IMR-90 (cell line): ENCODE data around the gene TRO. TPM values are rescaled to one million over a fixed set of nuclear protein-coding genes. Genes with fewer than 3 reads are reported as not detected.

Source experiments
- ATAC-seq: fragments of 200-7000 bp; cut with Tn5 transposase; 2 replicates; pipeline ENCODE4 v1.9.1; 2020; ENCODE audit warnings: low read depth, mild to moderate bottlenecking, moderate library complexity
- BruUV-seq: library from RNA; stranded (reverse); fragments of 400-500 nt; replicated peaks from 2 replicates; lab custom pipeline; 2021; lab: Mats Ljungman, UMichigan
- CTCF ChIA-PET: fragments of 300-600 bp; formaldehyde crosslinking; extraction: SDS; loops from one replicate; lab custom pipeline; 2021; ENCODE audit warnings: antibody characterized with exemption; lab: Yijun Ruan, JAX
- POLR2A ChIA-PET: fragments of 300-600 bp; sonication (Branson Sonifier 250); formaldehyde crosslinking; loops from one replicate; lab custom pipeline; 2022; ENCODE audit warnings: antibody characterized with exemption; ENCODE audit not compliant: unreplicated experiment; lab: Charles Lee
- DNase-seq: peaks from one replicate; pipeline ENCODE4 v3.0.0; 2013
- H2AFZ ChIP-seq: replicated peaks from 2 replicates; pipeline ENCODE3; 2013; ENCODE audit warnings: low read length, mild to moderate bottlenecking; ENCODE audit not compliant: poor library complexity
- H2AK5ac ChIP-seq: 2 replicates; pipeline ENCODE4 v1.6.1; 2013; ENCODE audit warnings: low read depth, low read length, inconsistent platforms
- H2AK9ac ChIP-seq: replicated peaks from 2 replicates; pipeline ENCODE3; 2013; ENCODE audit warnings: mild to moderate bottlenecking, low read depth, low read length, moderate library complexity; ENCODE audit not compliant: poor library complexity
- H2BK120ac ChIP-seq: 2 replicates; pipeline ENCODE4 v1.6.1; 2013; ENCODE audit warnings: low read depth, low read length, inconsistent platforms
- H2BK15ac ChIP-seq: 3 replicates; pipeline ENCODE4 v1.6.1; 2013; ENCODE audit warnings: low read depth, low read length, inconsistent platforms
- H2BK20ac ChIP-seq: 2 replicates; pipeline ENCODE4 v1.6.1; 2013; ENCODE audit warnings: low read depth, mild to moderate bottlenecking, inconsistent platforms, low read length, moderate library complexity
- H2BK5ac ChIP-seq: 2 replicates; pipeline ENCODE4 v1.6.1; 2013; ENCODE audit warnings: mild to moderate bottlenecking, low read depth, low read length, inconsistent platforms; ENCODE audit not compliant: poor library complexity, severe bottlenecking
- H3K14ac ChIP-seq: replicated peaks from 2 replicates; pipeline ENCODE4 v1.6.1; 2013; ENCODE audit warnings: low read depth, low read length, inconsistent platforms
- H3K18ac ChIP-seq: 2 replicates; pipeline ENCODE4 v1.6.1; 2013; ENCODE audit warnings: low read depth, low read length, control low read depth
- H3K23ac ChIP-seq: 2 replicates; pipeline ENCODE4 v1.6.1; 2013; ENCODE audit warnings: low read depth, low read length, inconsistent platforms
- H3K27ac ChIP-seq: 2 replicates; pipeline ENCODE4 v1.5.1; 2013; ENCODE audit warnings: mild to moderate bottlenecking, control low read depth, low read length; ENCODE audit not compliant: insufficient read depth
- H3K27me3 ChIP-seq: 2 replicates; pipeline ENCODE4 v1.6.1; 2013; ENCODE audit warnings: low read length; ENCODE audit not compliant: control insufficient read depth, insufficient read depth
- H3K36me3 ChIP-seq: 2 replicates; pipeline ENCODE4 v1.6.1; 2013; ENCODE audit warnings: low read length, mixed read lengths; ENCODE audit not compliant: control insufficient read depth, insufficient read depth
- H3K4ac ChIP-seq: 2 replicates; pipeline ENCODE4 v1.6.1; 2013; ENCODE audit warnings: low read depth, low read length, inconsistent platforms
- H3K4me1 ChIP-seq: 2 replicates; pipeline ENCODE4 v1.6.1; 2013; ENCODE audit warnings: low read length, mixed read lengths; ENCODE audit not compliant: control insufficient read depth, insufficient read depth
- H3K4me2 ChIP-seq: 2 replicates; pipeline ENCODE4 v1.6.1; 2013; ENCODE audit warnings: low read depth, mild to moderate bottlenecking, control low read depth, low read length, moderate library complexity
- H3K4me3 ChIP-seq: 2 replicates; pipeline ENCODE4 v1.5.1; 2013; ENCODE audit warnings: low read depth, mild to moderate bottlenecking, control low read depth, low read length, moderate library complexity; ENCODE audit not compliant: insufficient read depth
- H3K56ac ChIP-seq: 2 replicates; pipeline ENCODE4 v1.6.1; 2013; ENCODE audit warnings: low read length, inconsistent platforms; ENCODE audit not compliant: insufficient read depth; ENCODE audit errors: extremely low read depth
- H3K79me1 ChIP-seq, 2 experiments: 2 replicates each; pipeline ENCODE4 v1.6.1; 2013; ENCODE audit warnings: low read length in 2 of 2, inconsistent platforms in 1 of 2, low read depth in 1 of 2
- H3K9ac ChIP-seq: 2 replicates; pipeline ENCODE4 v1.6.1; 2013; ENCODE audit warnings: low read depth, low read length, control low read depth
- H3K9me1 ChIP-seq: 2 replicates; pipeline ENCODE4 v1.6.1; 2013; ENCODE audit warnings: low read length, inconsistent platforms; ENCODE audit not compliant: insufficient read depth
- H3K9me3 ChIP-seq: 2 replicates; pipeline ENCODE4 v1.6.1; 2013; ENCODE audit warnings: low read length; ENCODE audit not compliant: control insufficient read depth, insufficient read depth
- H4K20me1 ChIP-seq: 2 replicates; pipeline ENCODE4 v1.6.1; 2013; ENCODE audit warnings: low read length, inconsistent platforms; ENCODE audit not compliant: insufficient read depth
- H4K5ac ChIP-seq: 2 replicates; pipeline ENCODE4 v1.6.1; 2013; ENCODE audit warnings: mild to moderate bottlenecking, low read depth, low read length, control low read depth
- H4K8ac ChIP-seq, 2 experiments: 2 replicates each; pipeline ENCODE4 v1.6.1; 2013; ENCODE audit warnings: low read depth in 2 of 2, low read length in 2 of 2, control low read depth in 1 of 2, inconsistent platforms in 1 of 2
- H4K91ac ChIP-seq: 2 replicates; pipeline ENCODE4 v1.6.1; 2013; ENCODE audit warnings: low read depth, low read length, inconsistent platforms; ENCODE audit not compliant: insufficient read depth
- BHLHE40 ChIP-seq: fragments of 150-350 bp; IDR thresholded peaks from 2 replicates; pipeline ENCODE4 v1.6.1; 2016; ENCODE audit warnings: mild to moderate bottlenecking, low read depth, low read length
- CHD1 ChIP-seq: IDR thresholded peaks from 2 replicates; pipeline ENCODE4 v1.6.1; 2012; ENCODE audit warnings: low read depth, low read length, improper control_type of control experiment
- FOS ChIP-seq: fragments of 150-350 bp; IDR thresholded peaks from 2 replicates; pipeline ENCODE4 v1.6.1; 2016; ENCODE audit warnings: low read depth, low read length
- POLR2A ChIP-seq: IDR thresholded peaks from 2 replicates; pipeline ENCODE4 v1.6.1; 2012; ENCODE audit warnings: mild to moderate bottlenecking, low read depth, low read length
- WGBS, 2 experiments: methylation state at CpG; one replicate each; pipeline versions ENCODE4 v1.1.5 to v1.1.7; 2013; ENCODE audit warnings: missing lambda C conversion rate in 2 of 2; ENCODE audit not compliant: insufficient read length in 1 of 2; ENCODE audit errors: extremely low coverage in 2 of 2; 5-methylcytosine and 5-hydroxymethylcytosine counted together
- dilution Hi-C: fragments of 300-500 bp; cut with HindIII; formaldehyde crosslinking; loops from one replicate; pipeline ENCODE4 v1.14.3; 2018; ENCODE audit warnings: low sequenced_read_pairs; ENCODE audit not compliant: unreplicated experiment
- in situ Hi-C: fragments of 300-500 bp; cut with MboI; formaldehyde crosslinking; loops from 3 replicates; pipeline ENCODE4 v1.14.3; 2019; ENCODE audit warnings: low sequenced_read_pairs, inconsistent platforms, mixed read lengths
- intact Hi-C: fragments of 100-400 bp; cut with micrococcal nuclease; formaldehyde crosslinking; loops from 2 replicates; pipeline ENCODE4 v1.10.0; 2022
- polyA plus RNA-seq, 3 experiments: library from polyadenylated mRNA; depleted of rRNA; stranded (reverse); fragments of >200 nt; gene quantifications; 2 replicates each; pipeline ENCODE4 v1.2.3, GENCODE V29; 2012; ENCODE audit warnings: low replicate concordance in 1 of 3
- total RNA-seq: library from RNA; depleted of rRNA; stranded (reverse); fragments of >200 nt; gene quantifications from 2 replicates; pipeline ENCODE4 v1.2.3, GENCODE V29; 2012
- TF ChIP-seq, protein P1 (sequence below): fragments of 150-350 bp; IDR thresholded peaks from 2 replicates; pipeline ENCODE4 v1.6.1; 2017; ENCODE audit warnings: mild to moderate bottlenecking, antibody characterized with exemption, low read length, low read depth

TRO gene
- total and polyA plus RNA-seq, 2 of the 4 experiments (the other 2 are of a cell fraction) = 35.1 to 54.2 TPM

DNA sequence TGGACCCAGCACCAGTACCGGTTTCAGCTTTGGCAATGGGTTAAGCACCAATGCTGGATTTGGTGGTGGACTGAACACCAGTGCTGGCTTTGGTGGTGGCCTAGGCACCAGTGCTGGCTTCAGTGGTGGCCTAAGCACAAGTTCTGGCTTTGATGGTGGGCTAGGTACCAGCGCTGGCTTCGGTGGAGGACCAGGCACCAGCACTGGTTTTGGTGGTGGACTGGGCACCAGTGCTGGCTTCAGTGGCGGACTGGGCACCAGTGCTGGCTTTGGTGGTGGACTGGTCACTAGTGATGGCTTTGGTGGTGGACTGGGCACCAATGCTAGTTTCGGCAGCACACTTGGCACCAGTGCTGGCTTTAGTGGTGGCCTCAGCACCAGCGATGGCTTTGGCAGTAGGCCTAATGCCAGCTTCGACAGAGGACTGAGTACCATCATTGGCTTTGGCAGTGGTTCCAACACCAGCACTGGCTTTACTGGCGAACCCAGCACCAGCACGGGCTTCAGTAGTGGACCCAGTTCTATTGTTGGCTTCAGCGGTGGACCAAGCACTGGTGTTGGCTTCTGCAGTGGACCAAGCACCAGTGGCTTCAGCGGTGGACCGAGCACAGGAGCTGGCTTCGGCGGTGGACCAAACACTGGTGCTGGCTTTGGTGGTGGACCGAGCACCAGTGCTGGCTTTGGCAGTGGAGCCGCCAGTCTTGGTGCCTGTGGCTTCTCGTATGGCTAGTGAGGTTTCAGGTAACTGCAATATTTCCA lies 9.8 kb downstream of the TRO start:
- no peak overlapping the region for H2BK20ac ChIP-seq
- no peak overlapping the region for H2AFZ ChIP-seq
- H2BK120ac ChIP-seq = no peak overlapping the region
- no peaks in the 10 kb centered on the region for H3K79me1 ChIP-seq
- no peak overlapping the region for H3K23ac ChIP-seq
- intact Hi-C loops = no loop called here
- no peak overlapping the region for H2BK5ac ChIP-seq
- no peak overlapping the region for H2AK5ac ChIP-seq
- no TSS peak for BruUV-seq
- no peak overlapping the region for H3K27ac ChIP-seq
- no peaks in the 10 kb centered on the region for H3K27me3 ChIP-seq
- dilution Hi-C loops = no loop called here
- no peak overlapping the region for H3K4me3 ChIP-seq
- H3K56ac ChIP-seq = no peak overlapping the region
- no peak overlapping the region for H3K14ac ChIP-seq
- H4K91ac ChIP-seq = no peak overlapping the region
- no peak for DNase-seq
- in situ Hi-C loops = no loop called here
- H4K20me1 ChIP-seq = no peaks in the 10 kb centered on the region; the same call in 1 of the 2 replicates
- 77% methylated on average over 13 of the region's 17 CpGs; no CpG with 5 or more reads in 1 of the 2 experiments for WGBS, 2 experiments
- no peak for ATAC-seq
- H3K4me1 ChIP-seq = no peaks in the 10 kb centered on the region
- ChIA-PET CTCF (no interaction called here), POLR2A (no interaction called here)
- peaks cover 24% of the 10 kb centered on the region for H3K36me3 ChIP-seq
- H3K4ac ChIP-seq = no peak overlapping the region
- H3K9me3 ChIP-seq = no peaks in the 10 kb centered on the region
- H3K9ac ChIP-seq = no peak overlapping the region
- no peak overlapping the region for H3K4me2 ChIP-seq
- no peak overlapping the region for H4K8ac ChIP-seq
- no peak overlapping the region for H4K5ac ChIP-seq
- no peak for TF ChIP-seq BHLHE40
- no peak for TF ChIP-seq CHD1
- TF ChIP-seq, protein P1, sequence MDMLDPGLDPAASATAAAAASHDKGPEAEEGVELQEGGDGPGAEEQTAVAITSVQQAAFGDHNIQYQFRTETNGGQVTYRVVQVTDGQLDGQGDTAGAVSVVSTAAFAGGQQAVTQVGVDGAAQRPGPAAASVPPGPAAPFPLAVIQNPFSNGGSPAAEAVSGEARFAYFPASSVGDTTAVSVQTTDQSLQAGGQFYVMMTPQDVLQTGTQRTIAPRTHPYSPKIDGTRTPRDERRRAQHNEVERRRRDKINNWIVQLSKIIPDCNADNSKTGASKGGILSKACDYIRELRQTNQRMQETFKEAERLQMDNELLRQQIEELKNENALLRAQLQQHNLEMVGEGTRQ = no peak
- no peak for TF ChIP-seq POLR2A
- no peak for TF ChIP-seq FOS
- no peak overlapping the region for H3K18ac ChIP-seq
- no peaks in the 10 kb centered on the region for H3K9me1 ChIP-seq
- no peak overlapping the region for H2AK9ac ChIP-seq
- no peak overlapping the region for H2BK15ac ChIP-seq
